ENCODE measurements around the gene TEX44.
A peak's percentile ranks its signal among the peaks of the same experiment; 100 is the strongest.
"Not testable (repeated sequence)": the region's sequence is repeated elsewhere in the genome, so short reads cannot be mapped to it uniquely, and the experiment has no call there.

TEX44 gene

GRCh38 chr2:231573096-231573495, 19.6 kb upstream of the TEX44 start:
- DNase-seq: no peak

GRCh38 chr2:231573698-231574421, 18.8 kb upstream of the TEX44 start:
- no peak for DNase-seq

- no peak for DNase-seq
Observed at GRCh38 chr2:231575612-231576256, 16.9 kb upstream of the TEX44 start.

- no peak for DNase-seq
Observed at GRCh38 chr2:231576465-231576864, 16.2 kb upstream of the TEX44 start.

GRCh38 chr2:231578655-231579054, 14.0 kb upstream of the TEX44 start:
- not testable (repeated sequence) for DNase-seq

GRCh38 chr2:231579560-231579959, 13.1 kb upstream of the TEX44 start:
- no peak for DNase-seq

GRCh38 chr2:231581328-231581727, 11.3 kb upstream of the TEX44 start:
- no peak for DNase-seq

- DNase-seq: no peak
Observed at GRCh38 chr2:231583982-231584381, 8.7 kb upstream of the TEX44 start.

GRCh38 chr2:231587744-231588143, 4.9 kb upstream of the TEX44 start:
- not testable (repeated sequence) for DNase-seq

- no peak for DNase-seq
Observed at GRCh38 chr2:231589656-231590055, 3.0 kb upstream of the TEX44 start.

GRCh38 chr2:231590614-231591013, 2.0 kb upstream of the TEX44 start:
- DNase-seq: no peak

GRCh38 chr2:231593666-231594065, 1.0 kb downstream of the TEX44 start:
- DNase-seq: no peak

GRCh38 chr2:231597014-231597611, 4.4 kb downstream of the TEX44 start:
- no peak for DNase-seq

- DNase-seq: no peak
Observed at GRCh38 chr2:231597627-231598026, 5.0 kb downstream of the TEX44 start.

- DNase-seq: no peak
Observed at GRCh38 chr2:231600619-231601355, 8.1 kb downstream of the TEX44 start.

- peak; percentile 44 to 69 (median 59) for DNase-seq
Observed at GRCh38 chr2:231601356-231602229, 8.9 kb downstream of the TEX44 start.

- DNase-seq: no peak
Observed at GRCh38 chr2:231602859-231603467, 10.3 kb downstream of the TEX44 start.

- DNase-seq: peak in 2 of 4 experiments; percentile 10 to 20
Observed at GRCh38 chr2:231604101-231604684, 11.5 kb downstream of the TEX44 start.

GRCh38 chr2:231604685-231605606, 12.3 kb downstream of the TEX44 start:
- DNase-seq: peak; percentile 63 to 90 (median 74)

- DNase-seq: no peak
Observed at GRCh38 chr2:231605607-231606091, 13.0 kb downstream of the TEX44 start.

Measured in activated naive CD4-positive, alpha-beta T cell (primary cell).